HG02840 (cell line): ENCODE measurements around the gene LRRC15.

Experiments
- ATAC-seq: cut with Tn5 transposase; IDR thresholded peaks from one replicate; pipeline ENCODE4 v1.9.1; 2021; ENCODE audit warnings: mild to moderate bottlenecking, moderate library complexity, moderate number of reproducible peaks; ENCODE audit not compliant: unreplicated experiment, low FRiP score

The LRRC15 gene

GRCh38 chr3:194337965-194338753 is 31.4 kb downstream of the LRRC15 start:
- no peak for ATAC-seq

- no peak for ATAC-seq
These were observed 32.8 kb downstream of the LRRC15 start for GRCh38 chr3:194336601-194337355.

- ATAC-seq, result no peak
These were observed 35.6 kb downstream of the LRRC15 start for GRCh38 chr3:194333981-194334320.

- peak; percentile 77 for ATAC-seq
These were observed 36.1 kb downstream of the LRRC15 start for GRCh38 chr3:194333212-194333980.

GRCh38 chr3:194332858-194333211 is 36.7 kb downstream of the LRRC15 start:
- ATAC-seq, result no peak

- no peak for ATAC-seq
These were observed 39.0 kb downstream of the LRRC15 start for GRCh38 chr3:194330579-194330978.

- ATAC-seq, result no peak
These were observed 39.4 kb downstream of the LRRC15 start for GRCh38 chr3:194330160-194330559.

- no peak for ATAC-seq
These were observed 40.0 kb downstream of the LRRC15 start for GRCh38 chr3:194329583-194329965.

- ATAC-seq, result no peak
These were observed 40.5 kb downstream of the LRRC15 start for GRCh38 chr3:194328942-194329582.

- no peak for ATAC-seq
These were observed 41.4 kb downstream of the LRRC15 start for GRCh38 chr3:194328053-194328657.

- no peak for ATAC-seq
These were observed 42.1 kb downstream of the LRRC15 start for GRCh38 chr3:194327218-194328052.

GRCh38 chr3:194326968-194327217 is 42.6 kb downstream of the LRRC15 start:
- no peak for ATAC-seq

- no peak for ATAC-seq
These were observed 43.2 kb downstream of the LRRC15 start for GRCh38 chr3:194326192-194326967.

GRCh38 chr3:194325424-194326153 is 44.0 kb downstream of the LRRC15 start:
- no peak for ATAC-seq

- ATAC-seq, result no peak
These were observed 44.7 kb downstream of the LRRC15 start for GRCh38 chr3:194324823-194325327.

GRCh38 chr3:194323785-194324735 is 45.5 kb downstream of the LRRC15 start:
- ATAC-seq, result no peak

- no peak for ATAC-seq
These were observed 46.8 kb downstream of the LRRC15 start for GRCh38 chr3:194322678-194323211.
